HG03135 (cell line): ENCODE data around the gene ACVRL1.
A peak's percentile ranks its signal among the peaks of the same experiment; 100 is the strongest.

Source experiments
- ATAC-seq: cut with Tn5 transposase; IDR thresholded peaks from one replicate; pipeline ENCODE4 v1.9.1; 2021; ENCODE audit warnings: mild to moderate bottlenecking, moderate library complexity; ENCODE audit not compliant: unreplicated experiment

Gene ACVRL1

DNA sequence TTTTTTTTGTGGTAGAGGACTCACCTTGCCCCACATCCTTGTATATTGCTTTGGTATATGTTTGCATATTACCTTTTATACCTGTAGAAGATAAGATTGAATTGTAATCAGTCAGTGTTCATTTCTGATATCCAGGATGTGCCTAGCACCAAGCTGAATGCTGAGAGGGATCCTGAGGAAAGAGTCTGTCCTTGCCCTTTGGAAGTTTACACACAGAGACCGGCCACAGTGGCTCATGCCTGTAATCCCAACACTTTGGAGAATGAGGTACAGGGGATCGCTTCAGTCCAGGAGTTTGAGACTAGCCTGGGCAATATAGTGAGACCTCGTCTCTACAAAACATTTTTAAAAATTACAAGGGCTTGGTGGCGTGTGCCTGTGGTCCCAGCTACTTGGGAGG is 52.6 kb downstream of the ACVRL1 start:
- ATAC-seq, result no peak

DNA sequence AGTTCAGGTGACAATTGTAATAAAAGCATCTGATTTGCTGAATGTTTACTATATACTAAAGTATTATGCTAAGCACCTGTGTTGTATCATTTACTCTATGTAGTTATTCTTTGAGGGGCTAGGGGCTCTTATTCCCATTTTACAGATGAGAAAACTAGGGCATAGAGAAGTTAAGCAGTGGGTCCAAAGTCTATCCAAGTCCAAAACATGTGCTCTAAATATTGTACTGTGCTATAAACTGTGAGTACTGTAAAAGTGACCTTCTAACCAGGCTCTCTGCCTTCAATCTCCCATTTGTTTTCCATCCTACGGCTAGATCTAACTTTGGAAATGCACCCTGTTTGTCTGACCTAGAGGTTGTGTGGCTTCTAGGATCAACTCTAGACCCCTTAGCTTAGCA is 53.2 kb downstream of the ACVRL1 start:
- no peak for ATAC-seq

DNA sequence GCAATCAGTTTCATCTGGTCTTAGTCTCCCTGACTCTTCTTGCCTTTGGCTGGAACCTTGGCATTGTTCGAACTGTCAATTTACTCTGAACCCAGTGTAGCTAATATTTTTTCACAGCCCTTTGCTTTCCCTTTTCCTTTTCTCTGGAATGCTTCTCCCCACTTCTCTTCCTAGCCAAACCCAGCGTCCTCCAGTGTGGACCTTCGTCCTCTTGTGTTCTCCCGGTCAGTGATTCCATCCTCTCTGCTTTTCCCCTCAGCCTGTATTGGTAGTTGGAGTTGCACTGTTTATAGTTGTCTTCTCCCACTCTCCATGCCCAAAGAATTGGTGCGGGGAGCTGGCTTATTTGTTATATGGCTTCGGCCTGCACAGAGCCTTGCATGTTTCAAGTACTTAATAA is 53.6 kb downstream of the ACVRL1 start:
- ATAC-seq, result no peak

DNA sequence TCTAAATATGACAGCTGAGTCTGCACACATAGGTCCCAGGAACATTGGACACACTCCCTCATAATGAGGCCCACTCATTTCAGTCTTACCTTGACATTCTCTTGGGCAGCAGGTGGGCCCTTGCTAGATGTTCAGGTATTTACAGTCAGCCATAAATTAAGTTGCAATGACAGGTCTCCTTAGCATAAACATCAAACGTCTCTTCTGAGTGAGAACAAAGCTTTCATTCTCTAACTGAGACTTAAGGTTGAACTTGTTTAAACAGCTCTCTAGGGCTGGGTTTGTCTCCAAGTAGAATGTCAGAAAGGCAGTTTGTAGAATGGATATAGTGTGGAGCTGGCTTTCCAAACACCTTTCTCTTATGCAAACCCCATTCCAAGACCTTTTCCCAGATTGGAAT is 54.5 kb downstream of the ACVRL1 start:
- ATAC-seq, result no peak

DNA sequence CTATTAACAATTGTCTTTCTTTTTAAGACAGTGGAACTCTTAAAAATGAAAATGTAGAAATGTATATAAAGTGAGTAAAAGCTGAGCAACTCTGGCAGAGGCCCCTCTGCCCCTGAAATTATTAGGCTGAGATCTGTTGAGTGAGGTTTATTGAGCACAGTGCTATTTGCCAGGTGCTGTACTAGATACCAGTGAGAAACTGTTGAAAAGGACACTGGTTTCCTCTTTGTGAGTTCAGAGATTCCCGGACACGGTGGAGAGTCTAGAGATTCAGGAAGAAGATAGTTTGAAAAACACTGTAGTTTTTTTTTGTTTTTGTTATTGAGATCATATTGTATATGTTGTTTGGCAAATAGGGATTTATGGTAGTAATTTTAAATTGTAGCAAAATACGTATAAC is 55.4 kb downstream of the ACVRL1 start:
- ATAC-seq, result no peak

DNA sequence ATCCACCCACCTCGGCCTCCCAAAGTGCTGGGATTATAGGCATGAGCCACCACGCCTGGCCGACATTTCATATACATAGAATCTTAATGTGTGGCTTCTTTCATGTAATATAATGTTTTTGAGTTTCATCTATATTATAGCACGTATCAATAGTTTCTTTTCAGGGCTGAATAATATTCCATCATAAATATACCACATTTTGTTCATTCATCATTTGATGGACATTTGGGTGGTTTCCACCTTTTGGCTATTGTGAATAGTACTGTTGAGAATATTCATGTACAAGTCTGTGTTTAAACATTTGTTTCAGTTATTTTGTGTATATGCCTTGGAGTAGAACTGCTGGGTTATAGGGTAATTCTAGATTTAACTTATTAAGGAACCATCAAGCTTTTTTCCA is 56.2 kb downstream of the ACVRL1 start:
- no peak for ATAC-seq

DNA sequence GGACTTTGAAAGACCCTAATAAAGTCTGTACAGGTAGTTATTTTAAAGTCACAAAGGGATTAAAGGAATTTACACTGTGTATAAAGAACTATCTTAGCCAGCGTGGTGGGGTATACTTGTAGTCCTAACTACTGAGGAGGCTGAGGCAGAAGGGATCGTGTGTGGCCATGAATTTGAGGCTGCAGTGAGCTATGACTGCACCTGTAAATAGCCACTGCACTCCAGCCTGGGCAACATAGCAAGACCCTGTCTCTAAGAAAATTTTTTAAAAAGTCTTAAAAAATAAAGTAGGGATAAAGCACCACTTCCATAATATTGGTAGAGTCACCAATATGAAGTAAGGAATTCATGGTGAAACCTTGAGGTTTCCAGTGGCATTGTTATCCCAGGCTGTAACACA is 62.3 kb downstream of the ACVRL1 start:
- ATAC-seq, result no peak

DNA sequence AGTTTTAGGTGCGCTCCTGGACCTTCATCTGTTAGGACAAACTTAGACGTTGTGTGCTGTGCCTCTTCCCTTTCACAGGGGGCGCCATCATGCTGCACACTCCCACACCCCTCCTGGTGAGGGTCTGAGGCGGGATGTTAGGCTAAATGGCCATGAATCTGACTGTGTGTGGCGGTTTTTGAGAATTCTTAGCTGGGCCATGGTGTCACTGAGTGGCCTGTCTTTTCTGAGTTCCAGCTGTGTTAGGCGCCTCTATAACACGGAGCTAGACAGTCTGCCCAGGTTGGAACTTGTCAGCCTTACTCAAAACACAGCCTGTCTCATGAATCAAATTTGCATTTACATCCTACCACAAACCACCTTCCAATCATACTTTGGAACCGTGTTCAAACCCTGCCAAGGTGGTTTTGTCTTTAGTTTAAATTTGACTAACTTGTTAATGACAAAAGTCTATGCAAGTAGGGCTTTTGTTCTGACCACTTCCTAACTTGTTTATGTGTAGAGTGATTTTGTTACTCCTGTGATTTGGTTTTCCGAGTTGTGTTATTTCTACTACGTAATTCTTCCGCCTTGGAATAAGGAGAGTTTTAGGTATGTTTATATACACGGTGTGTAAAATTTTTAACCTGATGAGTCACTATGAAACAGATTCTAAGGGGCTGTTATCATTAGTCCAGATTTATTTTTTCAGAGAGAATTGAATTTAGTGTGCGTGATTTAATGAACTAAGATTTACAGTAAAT is 63.8 kb downstream of the ACVRL1 start:
- peak; percentile 84 for ATAC-seq

DNA sequence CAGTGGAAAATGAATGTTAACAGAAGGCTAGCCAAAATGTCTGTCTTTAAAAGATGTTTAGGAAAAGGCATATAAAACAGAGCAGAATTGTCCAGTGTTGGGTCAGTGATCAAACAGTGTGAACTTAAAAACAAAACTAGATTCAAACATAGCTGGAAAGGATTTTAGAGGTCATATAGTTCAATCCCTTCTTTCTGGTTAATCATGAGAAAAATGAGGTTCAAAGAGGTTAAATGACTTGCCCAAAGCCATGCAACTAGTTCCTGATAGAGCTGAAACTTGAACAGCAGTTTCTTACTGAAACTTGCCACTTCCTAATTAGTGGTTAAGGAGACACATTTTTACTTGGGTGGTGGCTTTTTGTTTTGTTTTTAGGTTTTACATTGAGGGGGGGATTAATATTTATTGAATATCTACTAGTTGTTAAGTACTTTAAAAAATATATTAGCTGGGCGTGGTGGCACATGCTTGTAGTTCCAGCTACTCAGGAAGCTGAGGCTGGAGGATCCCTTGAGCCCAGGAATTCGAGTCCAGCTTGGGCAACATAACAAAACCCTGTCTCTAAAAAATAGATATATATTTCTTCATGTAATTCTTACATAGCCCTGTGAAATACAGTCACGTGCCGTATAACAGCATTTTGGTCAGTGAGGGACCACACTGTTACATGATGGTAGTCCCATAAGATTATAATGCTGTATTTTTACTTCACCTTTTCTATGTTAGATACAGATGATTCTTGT is 64.5 kb downstream of the ACVRL1 start:
- peak; percentile 43 for ATAC-seq

DNA sequence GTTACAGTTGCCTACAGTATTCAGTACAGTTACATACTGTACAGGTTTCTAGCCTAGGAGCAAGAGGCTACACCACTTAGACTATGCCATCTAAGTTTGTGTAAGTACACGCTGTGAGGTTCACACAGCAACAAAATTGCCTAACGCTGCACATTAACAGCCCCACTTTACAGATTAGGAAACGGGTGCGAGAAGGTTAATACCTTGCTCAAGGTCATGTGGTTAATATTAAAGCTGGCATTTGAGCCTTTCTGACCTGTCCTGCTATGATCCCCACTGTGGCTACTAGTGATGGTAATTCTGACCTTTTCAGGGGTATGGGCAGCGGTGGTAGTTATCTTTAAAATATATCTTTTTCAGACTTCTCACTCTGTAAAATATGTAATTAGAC is 65.1 kb downstream of the ACVRL1 start:
- ATAC-seq, result no peak

DNA sequence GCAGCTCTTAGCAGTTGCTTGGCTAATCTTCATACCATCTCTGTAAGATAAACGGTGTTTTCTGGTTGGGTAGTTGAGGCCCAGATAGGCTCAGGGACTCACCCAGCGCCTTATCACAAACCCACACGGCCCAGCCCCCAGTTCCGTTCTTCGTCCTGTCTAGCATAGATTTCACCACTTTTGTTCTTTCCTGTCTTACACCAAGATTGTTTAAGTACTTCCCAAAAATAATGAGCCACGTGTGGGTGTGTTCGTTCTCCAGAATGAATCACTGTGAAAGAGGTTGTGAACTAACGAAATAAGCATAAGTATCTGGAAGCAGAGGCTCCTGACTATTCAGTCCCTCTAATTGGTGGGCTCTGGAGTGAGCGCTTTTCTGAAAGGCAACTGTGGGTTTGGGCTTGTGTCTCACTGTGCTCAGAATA is 65.6 kb downstream of the ACVRL1 start:
- ATAC-seq, result no peak
